Measurements from ENCODE around the gene LMO7. TPM values are rescaled to one million over a fixed set of nuclear protein-coding genes. Genes with fewer than 3 reads are reported as not detected.

Gene LMO7
- polyA plus RNA-seq, 1 experiment, result 149 TPM

Other genes with a start within 250 kb of the LMO7 start
- gene TBC1D4, start 154.2 kb upstream of the LMO7 start, polyA plus RNA-seq (2011; rRNA removed), result 12.7 and 16.4 TPM in 2 replicates
- 95.7 and 251 TPM in 2 replicates for gene COMMD6, start 98.5 kb upstream of the LMO7 start, polyA plus RNA-seq (2011; rRNA removed)
- 24.4 and 39.7 TPM in 2 replicates for gene UCHL3, start 86.5 kb upstream of the LMO7 start, polyA plus RNA-seq (2011; rRNA removed)